ENCODE data around the gene PPP2R3A.
"Not testable (repeated sequence)": the region's sequence is repeated elsewhere in the genome, so short reads cannot be mapped to it uniquely, and the experiment has no call there.

Gene PPP2R3A

GRCh38 chr3:136162322-136162721 lies 196.8 kb downstream of the PPP2R3A start:
- TF ChIP-seq CTCF (conservative IDR thresholded peaks at IDR 0.05; ENCODE audit: control insufficient read depth, insufficient read depth, low read depth, low read length) = no peak
- DNase-seq (ENCODE audit: low read depth) = no peak

GRCh38 chr3:136163607-136164006 lies 198.1 kb downstream of the PPP2R3A start:
- not testable (repeated sequence) for DNase-seq (ENCODE audit: low read depth); H3K4me3 ChIP-seq (ENCODE audit: control insufficient read depth, low read depth, low read length)

More at GRCh38 chr3:136162322-136162721, 196.8 kb downstream of the PPP2R3A start:
- no peak overlapping the region for H3K4me3 ChIP-seq (ENCODE audit: control insufficient read depth, low read depth, low read length)

- no peak for TF ChIP-seq CTCF (conservative IDR thresholded peaks at IDR 0.05; ENCODE audit: control insufficient read depth, insufficient read depth, low read depth, low read length)
- DNase-seq (ENCODE audit: low read depth) = no peak
- H3K4me3 ChIP-seq (ENCODE audit: control insufficient read depth, low read depth, low read length) = no peak overlapping the region
These were observed 201.0 kb downstream of the PPP2R3A start for GRCh38 chr3:136166507-136166906.

- not testable (repeated sequence) for H3K4me3 ChIP-seq (ENCODE audit: control insufficient read depth, low read depth, low read length); DNase-seq (ENCODE audit: low read depth)
These were observed 202.7 kb downstream of the PPP2R3A start for GRCh38 chr3:136168236-136168635.

GRCh38 chr3:136171097-136171542 lies 205.6 kb downstream of the PPP2R3A start:
- no peak overlapping the region for H3K4me3 ChIP-seq (ENCODE audit: control insufficient read depth, low read depth, low read length)
- DNase-seq (ENCODE audit: low read depth) = no peak
- no peak for TF ChIP-seq CTCF (conservative IDR thresholded peaks at IDR 0.05; ENCODE audit: control insufficient read depth, insufficient read depth, low read depth, low read length)

- no peak for DNase-seq (ENCODE audit: low read depth)
- H3K4me3 ChIP-seq (ENCODE audit: control insufficient read depth, low read depth, low read length) = no peak overlapping the region
- no peak for TF ChIP-seq CTCF (conservative IDR thresholded peaks at IDR 0.05; ENCODE audit: control insufficient read depth, insufficient read depth, low read depth, low read length)
These were observed 208.5 kb downstream of the PPP2R3A start for GRCh38 chr3:136173939-136174490.

GRCh38 chr3:136177876-136178275 lies 212.3 kb downstream of the PPP2R3A start:
- DNase-seq (ENCODE audit: low read depth) = no peak
- TF ChIP-seq CTCF (conservative IDR thresholded peaks at IDR 0.05; ENCODE audit: control insufficient read depth, insufficient read depth, low read depth, low read length) = no peak
- H3K4me3 ChIP-seq (ENCODE audit: control insufficient read depth, low read depth, low read length) = no peak overlapping the region

- DNase-seq (ENCODE audit: low read depth) = no peak
- no peak for TF ChIP-seq CTCF (conservative IDR thresholded peaks at IDR 0.05; ENCODE audit: control insufficient read depth, insufficient read depth, low read depth, low read length)
These were observed 216.2 kb downstream of the PPP2R3A start for GRCh38 chr3:136181741-136182140.

More at GRCh38 chr3:136181741-136182140, 216.2 kb downstream of the PPP2R3A start:
- no peak overlapping the region for H3K4me3 ChIP-seq (ENCODE audit: control insufficient read depth, low read depth, low read length)
